Loucy (cell line): ENCODE measurements around the gene PAX9.

Experiments
- H2AFZ ChIP-seq: fragments of 200-600 bp; sonication (generic); 2 replicates; pipeline ENCODE4 v1.6.0; 2016; ENCODE audit warnings: antibody characterized with exemption, mild to moderate bottlenecking, low read length, moderate library complexity
- H3F3A ChIP-seq: fragments of 200-600 bp; 2 replicates; pipeline ENCODE4 v1.6.0; 2016; ENCODE audit warnings: antibody characterized with exemption, low read depth, mild to moderate bottlenecking
- H3K27me3 ChIP-seq: fragments of 200-600 bp; sonication (generic); 2 replicates; pipeline ENCODE4 v1.6.1; 2014; ENCODE audit warnings: low read length, mild to moderate bottlenecking; ENCODE audit not compliant: insufficient read depth, poor library complexity, severe bottlenecking
- H3K36me3 ChIP-seq: fragments of 200-600 bp; sonication (generic); 2 replicates; pipeline ENCODE4 v1.6.1; 2016; ENCODE audit warnings: low read length; ENCODE audit not compliant: insufficient read depth
- H3K4me1 ChIP-seq: fragments of 200-600 bp; sonication (generic); 2 replicates; pipeline ENCODE4 v1.5.1; 2014; ENCODE audit warnings: low read length, mild to moderate bottlenecking; ENCODE audit not compliant: insufficient read depth, poor library complexity, severe bottlenecking
- H3K4me2 ChIP-seq: fragments of 200-600 bp; sonication (generic); 2 replicates; pipeline ENCODE4 v1.6.0; 2014; ENCODE audit warnings: antibody characterized with exemption, low read length, low read depth, mild to moderate bottlenecking; ENCODE audit not compliant: poor library complexity, severe bottlenecking
- H3K4me3 ChIP-seq: fragments of 200-600 bp; sonication (generic); 2 replicates; pipeline ENCODE4 v1.5.1; 2014; ENCODE audit warnings: low read length, mild to moderate bottlenecking, mixed read lengths; ENCODE audit not compliant: poor library complexity, severe bottlenecking
- H3K79me2 ChIP-seq: fragments of 200-600 bp; sonication (generic); 2 replicates; pipeline ENCODE4 v1.6.1; 2014; ENCODE audit warnings: low read length; ENCODE audit not compliant: insufficient read depth
- H3K9ac ChIP-seq: fragments of 200-600 bp; sonication (generic); 2 replicates; pipeline ENCODE4 v1.6.0; 2014; ENCODE audit warnings: mild to moderate bottlenecking, low read depth, low read length, moderate library complexity; ENCODE audit not compliant: poor library complexity, severe bottlenecking
- H3K9me2 ChIP-seq: fragments of 200-600 bp; sonication (generic); replicated peaks from 2 replicates; pipeline ENCODE4 v1.6.1; 2016; ENCODE audit warnings: low read depth, low read length, mixed read lengths
- H3K9me3 ChIP-seq: fragments of 200-600 bp; sonication (generic); 2 replicates; pipeline ENCODE4 v1.6.1; 2014; ENCODE audit warnings: mild to moderate bottlenecking, antibody characterized with exemption, low read length, low read depth; ENCODE audit not compliant: insufficient read depth
- H4K20me1 ChIP-seq: fragments of 200-600 bp; sonication (generic); 2 replicates; pipeline ENCODE4 v1.6.0; 2014; ENCODE audit warnings: antibody characterized with exemption, low read length, mild to moderate bottlenecking; ENCODE audit not compliant: insufficient read depth, poor library complexity, severe bottlenecking
- EZH2phosphoT487 ChIP-seq: fragments of 200-600 bp; IDR thresholded peaks from 2 replicates; pipeline ENCODE4 v1.6.1; 2018; ENCODE audit warnings: antibody characterized with exemption, mild to moderate bottlenecking, moderate library complexity, borderline replicate concordance
- TF ChIP-seq, protein P1 (sequence below): fragments of 200-600 bp; sonication (generic); conservative IDR thresholded peaks from 2 replicates; pipeline ENCODE4 v1.5.1; 2014; ENCODE audit warnings: mild to moderate bottlenecking, antibody characterized with exemption, low read length

PAX9 gene

GRCh38 chr14:36707570-36707969, 45.9 kb downstream of the PAX9 start:
- no peaks in the 10 kb centered on the region for H3F3A ChIP-seq
- no peak overlapping the region for H3K4me3 ChIP-seq
- no peaks in the 10 kb centered on the region for H3K36me3 ChIP-seq
- no peaks in the 10 kb centered on the region for H3K79me2 ChIP-seq
- no peak overlapping the region for H3K9ac ChIP-seq
- H3K4me2 ChIP-seq, result no peak overlapping the region
- H3K27me3 ChIP-seq, result no peaks in the 10 kb centered on the region
- no peaks in the 10 kb centered on the region for H3K9me3 ChIP-seq
- no peak overlapping the region for H2AFZ ChIP-seq
- H3K4me1 ChIP-seq, result no peaks in the 10 kb centered on the region
- TF ChIP-seq, protein P1, sequence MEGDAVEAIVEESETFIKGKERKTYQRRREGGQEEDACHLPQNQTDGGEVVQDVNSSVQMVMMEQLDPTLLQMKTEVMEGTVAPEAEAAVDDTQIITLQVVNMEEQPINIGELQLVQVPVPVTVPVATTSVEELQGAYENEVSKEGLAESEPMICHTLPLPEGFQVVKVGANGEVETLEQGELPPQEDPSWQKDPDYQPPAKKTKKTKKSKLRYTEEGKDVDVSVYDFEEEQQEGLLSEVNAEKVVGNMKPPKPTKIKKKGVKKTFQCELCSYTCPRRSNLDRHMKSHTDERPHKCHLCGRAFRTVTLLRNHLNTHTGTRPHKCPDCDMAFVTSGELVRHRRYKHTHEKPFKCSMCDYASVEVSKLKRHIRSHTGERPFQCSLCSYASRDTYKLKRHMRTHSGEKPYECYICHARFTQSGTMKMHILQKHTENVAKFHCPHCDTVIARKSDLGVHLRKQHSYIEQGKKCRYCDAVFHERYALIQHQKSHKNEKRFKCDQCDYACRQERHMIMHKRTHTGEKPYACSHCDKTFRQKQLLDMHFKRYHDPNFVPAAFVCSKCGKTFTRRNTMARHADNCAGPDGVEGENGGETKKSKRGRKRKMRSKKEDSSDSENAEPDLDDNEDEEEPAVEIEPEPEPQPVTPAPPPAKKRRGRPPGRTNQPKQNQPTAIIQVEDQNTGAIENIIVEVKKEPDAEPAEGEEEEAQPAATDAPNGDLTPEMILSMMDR, result no peak
- TF ChIP-seq EZH2phosphoT487, result no peak
- no peaks in the 10 kb centered on the region for H4K20me1 ChIP-seq
- no peaks in the 10 kb centered on the region for H3K9me2 ChIP-seq

DNA sequence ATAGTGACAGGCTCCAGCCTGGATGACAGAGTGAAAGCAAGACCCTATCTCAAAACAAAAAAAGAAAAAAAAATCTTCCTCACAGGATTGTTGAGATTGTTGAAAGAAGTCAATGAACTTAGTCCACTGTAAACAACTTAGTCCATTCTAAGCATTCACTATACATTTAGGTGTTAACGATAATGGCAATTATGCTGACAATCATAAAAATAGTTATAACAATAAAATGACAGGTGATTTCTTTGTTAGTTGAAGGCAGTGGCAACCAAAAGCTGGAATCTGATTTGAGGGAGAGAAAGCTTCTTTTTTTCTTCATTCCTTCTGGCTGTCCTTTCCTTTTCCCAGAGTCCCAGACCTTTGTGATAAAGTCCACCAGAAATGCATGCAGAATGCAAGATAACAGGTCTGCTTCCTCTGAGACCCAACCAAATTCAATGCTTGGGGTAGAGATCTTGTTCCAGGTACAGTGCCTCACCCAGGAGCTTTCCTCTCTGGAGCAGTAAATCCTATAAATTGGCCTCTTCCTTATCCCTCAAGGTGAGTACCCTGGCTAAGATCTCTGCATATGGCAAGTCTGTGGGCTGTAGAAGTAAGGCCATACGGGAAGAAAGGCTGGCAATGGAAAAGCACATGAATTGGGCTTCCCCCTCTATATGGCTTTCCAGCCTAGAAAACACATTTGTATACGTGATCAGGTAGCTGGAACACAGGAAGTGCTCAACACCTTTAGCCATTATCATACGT, 52.5 kb downstream of the PAX9 start:
- H3K9ac ChIP-seq, result no peak overlapping the region
- no peaks in the 10 kb centered on the region for H3K9me3 ChIP-seq
- no peaks in the 10 kb centered on the region for H3K4me1 ChIP-seq
- no peak overlapping the region for H2AFZ ChIP-seq
- TF ChIP-seq EZH2phosphoT487, result no peak
- TF ChIP-seq, protein P1, result no peak
- no peak overlapping the region for H3K4me3 ChIP-seq
- no peaks in the 10 kb centered on the region for H4K20me1 ChIP-seq
- no peaks in the 10 kb centered on the region for H3K36me3 ChIP-seq
- no peaks in the 10 kb centered on the region for H3K79me2 ChIP-seq
- H3K4me2 ChIP-seq, result no peak overlapping the region
- no peaks in the 10 kb centered on the region for H3F3A ChIP-seq
- H3K27me3 ChIP-seq, result no peaks in the 10 kb centered on the region
- no peaks in the 10 kb centered on the region for H3K9me2 ChIP-seq

DNA sequence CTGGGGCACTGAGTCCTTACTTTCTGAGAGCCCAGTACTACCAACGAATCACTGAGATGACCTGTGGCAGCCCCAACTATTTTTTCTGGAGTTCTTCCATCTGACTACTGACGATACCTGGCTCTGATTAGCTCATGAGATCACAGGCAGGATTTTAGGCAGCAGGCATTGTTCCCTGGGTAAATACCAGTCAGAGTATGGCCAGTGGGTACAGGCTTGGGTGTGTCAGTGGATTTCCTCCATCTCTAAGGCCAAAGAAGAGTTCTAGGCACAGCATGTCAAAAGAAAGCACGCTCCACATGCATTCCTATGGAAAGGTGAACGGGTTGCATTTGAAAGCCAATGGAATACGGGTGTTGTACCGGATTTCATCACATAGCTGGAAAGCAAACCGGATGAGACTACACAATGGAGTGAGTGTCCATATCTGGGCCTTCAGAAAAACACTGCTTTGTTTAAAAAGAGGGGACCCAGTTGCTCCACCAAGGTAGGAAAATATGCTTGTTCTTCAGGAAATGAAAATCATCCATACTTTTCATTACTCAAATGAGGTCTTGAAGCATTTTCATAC, 55.0 kb downstream of the PAX9 start:
- no peaks in the 10 kb centered on the region for H3K27me3 ChIP-seq
- no peaks in the 10 kb centered on the region for H4K20me1 ChIP-seq
- no peak overlapping the region for H3K9ac ChIP-seq
- no peaks in the 10 kb centered on the region for H3K36me3 ChIP-seq
- no peaks in the 10 kb centered on the region for H3F3A ChIP-seq
- H3K4me2 ChIP-seq, result no peak overlapping the region
- H2AFZ ChIP-seq, result no peak overlapping the region
- no peak overlapping the region for H3K4me3 ChIP-seq
- H3K9me2 ChIP-seq, result no peaks in the 10 kb centered on the region
- no peaks in the 10 kb centered on the region for H3K9me3 ChIP-seq
- H3K79me2 ChIP-seq, result no peaks in the 10 kb centered on the region
- no peaks in the 10 kb centered on the region for H3K4me1 ChIP-seq
- TF ChIP-seq, protein P1, result no peak
- TF ChIP-seq EZH2phosphoT487, result no peak
